Fibroblast of lung (primary cell): Measurements from ENCODE around the gene TSPOAP1.

Experiments used
- EZH2 ChIP-seq: IDR thresholded peaks from 2 replicates; pipeline ENCODE4 v1.5.1; 2012; ENCODE audit warnings: low read length, control low read depth, mild to moderate bottlenecking; ENCODE audit errors: missing control alignments
- TF ChIP-seq, protein P1 (sequence below), 2 donors: IDR thresholded peaks in 1 of 2; conservative IDR thresholded peaks in 1 of 2; 1 replicate in 1 of 2; 2 replicates in 1 of 2; pipeline ENCODE4 v1.5.1; 2011 to 2012; ENCODE audit warnings: low read length in 2 of 2, control low read depth in 1 of 2, inconsistent platforms in 1 of 2, low read depth in 1 of 2, mild to moderate bottlenecking in 1 of 2

DNA sequence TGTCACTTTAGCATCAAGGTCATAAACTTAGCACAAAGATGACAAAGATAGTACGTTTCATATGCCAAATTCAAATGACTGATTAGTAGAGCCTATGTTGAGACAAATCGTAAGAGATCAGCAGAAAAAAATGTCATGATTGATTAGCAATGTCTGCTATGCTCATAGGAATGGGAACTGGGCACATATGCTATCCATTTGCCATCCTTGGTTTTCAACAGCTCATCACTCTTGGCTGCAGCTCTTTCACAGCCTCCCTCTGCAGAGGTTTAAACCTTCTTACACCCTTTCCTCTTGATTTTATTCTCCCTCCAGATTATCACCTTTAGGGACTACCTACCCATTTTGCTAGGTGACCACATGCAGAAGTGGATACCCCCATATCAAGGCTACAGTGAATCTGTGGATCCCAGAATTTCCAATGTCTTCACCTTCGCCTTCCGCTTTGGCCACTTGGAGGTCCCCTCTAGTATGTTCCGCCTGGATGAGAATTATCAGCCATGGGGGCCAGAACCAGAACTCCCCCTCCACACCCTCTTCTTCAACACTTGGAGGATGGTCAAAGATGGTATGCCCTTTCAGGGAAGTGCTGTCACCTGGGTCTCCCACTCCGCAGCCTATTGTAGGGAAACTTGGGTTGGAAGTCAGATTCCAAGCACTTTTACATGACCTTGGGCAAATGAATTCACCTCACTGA lies 64.0 kb downstream of the TSPOAP1 start:
- TF ChIP-seq, protein P1, sequence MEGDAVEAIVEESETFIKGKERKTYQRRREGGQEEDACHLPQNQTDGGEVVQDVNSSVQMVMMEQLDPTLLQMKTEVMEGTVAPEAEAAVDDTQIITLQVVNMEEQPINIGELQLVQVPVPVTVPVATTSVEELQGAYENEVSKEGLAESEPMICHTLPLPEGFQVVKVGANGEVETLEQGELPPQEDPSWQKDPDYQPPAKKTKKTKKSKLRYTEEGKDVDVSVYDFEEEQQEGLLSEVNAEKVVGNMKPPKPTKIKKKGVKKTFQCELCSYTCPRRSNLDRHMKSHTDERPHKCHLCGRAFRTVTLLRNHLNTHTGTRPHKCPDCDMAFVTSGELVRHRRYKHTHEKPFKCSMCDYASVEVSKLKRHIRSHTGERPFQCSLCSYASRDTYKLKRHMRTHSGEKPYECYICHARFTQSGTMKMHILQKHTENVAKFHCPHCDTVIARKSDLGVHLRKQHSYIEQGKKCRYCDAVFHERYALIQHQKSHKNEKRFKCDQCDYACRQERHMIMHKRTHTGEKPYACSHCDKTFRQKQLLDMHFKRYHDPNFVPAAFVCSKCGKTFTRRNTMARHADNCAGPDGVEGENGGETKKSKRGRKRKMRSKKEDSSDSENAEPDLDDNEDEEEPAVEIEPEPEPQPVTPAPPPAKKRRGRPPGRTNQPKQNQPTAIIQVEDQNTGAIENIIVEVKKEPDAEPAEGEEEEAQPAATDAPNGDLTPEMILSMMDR (conservative IDR thresholded peaks at IDR 0.05 in 1 of 2, IDR thresholded peaks at IDR 0.05 in 1 of 2; ENCODE audit: low read depth in 1 of 2, low read length in 2 of 2) = no peak
- no peak for TF ChIP-seq EZH2
